ENCODE data around the gene OR10P1.

DNA sequence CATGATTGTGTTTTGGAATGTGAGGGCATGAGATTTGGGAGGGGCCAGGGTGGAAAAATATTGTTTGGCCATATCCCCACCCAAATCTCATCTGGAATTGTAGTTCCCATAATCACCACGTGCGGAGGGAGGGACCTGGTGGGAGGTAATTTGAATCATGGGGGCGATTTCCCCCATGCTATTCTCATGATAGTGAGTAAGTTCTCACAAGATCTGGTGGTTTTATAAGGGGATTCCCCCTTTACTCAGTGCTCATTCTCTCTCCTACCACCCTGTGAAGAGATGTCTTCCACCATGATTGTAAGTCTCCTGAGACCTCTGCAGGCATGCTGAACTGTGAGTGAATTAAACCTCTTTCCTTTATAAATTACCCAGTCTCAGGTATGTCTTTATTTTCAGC is 15.7 kb downstream of the OR10P1 start:
- TF ChIP-seq POLR2AphosphoS5 (IDR thresholded peaks at IDR 0.05), result no peak
- TF ChIP-seq, protein P1, sequence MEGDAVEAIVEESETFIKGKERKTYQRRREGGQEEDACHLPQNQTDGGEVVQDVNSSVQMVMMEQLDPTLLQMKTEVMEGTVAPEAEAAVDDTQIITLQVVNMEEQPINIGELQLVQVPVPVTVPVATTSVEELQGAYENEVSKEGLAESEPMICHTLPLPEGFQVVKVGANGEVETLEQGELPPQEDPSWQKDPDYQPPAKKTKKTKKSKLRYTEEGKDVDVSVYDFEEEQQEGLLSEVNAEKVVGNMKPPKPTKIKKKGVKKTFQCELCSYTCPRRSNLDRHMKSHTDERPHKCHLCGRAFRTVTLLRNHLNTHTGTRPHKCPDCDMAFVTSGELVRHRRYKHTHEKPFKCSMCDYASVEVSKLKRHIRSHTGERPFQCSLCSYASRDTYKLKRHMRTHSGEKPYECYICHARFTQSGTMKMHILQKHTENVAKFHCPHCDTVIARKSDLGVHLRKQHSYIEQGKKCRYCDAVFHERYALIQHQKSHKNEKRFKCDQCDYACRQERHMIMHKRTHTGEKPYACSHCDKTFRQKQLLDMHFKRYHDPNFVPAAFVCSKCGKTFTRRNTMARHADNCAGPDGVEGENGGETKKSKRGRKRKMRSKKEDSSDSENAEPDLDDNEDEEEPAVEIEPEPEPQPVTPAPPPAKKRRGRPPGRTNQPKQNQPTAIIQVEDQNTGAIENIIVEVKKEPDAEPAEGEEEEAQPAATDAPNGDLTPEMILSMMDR (IDR thresholded peaks at IDR 0.05), result no peak
